ENCODE measurements around the gene NR2C2. TPM values are rescaled to one million over a fixed set of nuclear protein-coding genes. Genes with fewer than 3 reads are reported as not detected.

Gene NR2C2
- total and polyA plus RNA-seq, 2 donors (not counting 1 experiment from before 2014, with no cell fraction given): 22.8 to 96.9 TPM

GRCh38 chr3:15083252-15083651 is 135.9 kb downstream of the NR2C2 start:
- H3K9me3 ChIP-seq (ENCODE audit: control extremely low read depth in 1 of 3, control insufficient read depth in 2 of 3, insufficient read depth in 1 of 3, low read length in 2 of 3): no peaks in the 10 kb centered on the region
- Mint-ChIP-seq H3K27me3 (no peaks in the 10 kb centered on the region), H3K27ac (no peak overlapping the region), H3K4me3 (no peak overlapping the region), H3K4me1 (no peaks in the 10 kb centered on the region), H3K9me3 (ENCODE audit: insufficient read depth) (no peaks in the 10 kb centered on the region)
- peaks cover 6 to 74% of the 10 kb centered on the region in 2 experiments for H3K36me3 ChIP-seq (replicated peaks in 1 of 2; ENCODE audit: control extremely low read depth in 1 of 2, control insufficient read depth in 1 of 2, extremely low read depth in 1 of 2, insufficient read depth in 2 of 2, low read length in 1 of 2)
- no peak overlapping the region for H3K9ac ChIP-seq (ENCODE audit: low read length)
- H4K20me1 ChIP-seq (ENCODE audit: control insufficient read depth, insufficient read depth, low read length, poor library complexity, severe bottlenecking): no peaks in the 10 kb centered on the region
- intact Hi-C loops (cut with micrococcal nuclease): no loop called here
- peaks cover 4% of the 10 kb centered on the region for H3K79me2 ChIP-seq (ENCODE audit: control insufficient read depth, insufficient read depth, low read length)
- ATAC-seq (ENCODE audit: low read depth): no peak
- 100% methylated on average over 1 of the region's 1 CpG for WGBS (ENCODE audit: insufficient coverage)
- DNase-seq: no peak
- ChIA-PET POLR2A (no interaction called here), CTCF (no interaction called here)
- TF ChIP-seq CTCF (IDR thresholded peaks at IDR 0.05) (no peak), EZH2 (IDR thresholded peaks at IDR 0.05; ENCODE audit: borderline replicate concordance, insufficient read depth, low read depth, low read length, poor library complexity, severe bottlenecking) (no peak)
- H3K27me3 ChIP-seq (replicated peaks in 1 of 4; ENCODE audit: control extremely low read depth in 1 of 4, control insufficient read depth in 3 of 4, insufficient read depth in 4 of 4, low read length in 3 of 4): no peaks in the 10 kb centered on the region
- H2AFZ ChIP-seq (ENCODE audit: insufficient read depth, low read depth, low read length, poor library complexity, severe bottlenecking): no peak overlapping the region
- H3K27ac ChIP-seq (ENCODE audit: low read length in 2 of 2): no peak overlapping the region
- H3K4me3 ChIP-seq (ENCODE audit: control extremely low read depth in 1 of 5, extremely low read depth in 1 of 5, insufficient read depth in 1 of 5, low read depth in 2 of 5, low read length in 4 of 5): no peak overlapping the region
- H3K4me2 ChIP-seq (replicated peaks; ENCODE audit: low read depth, low read length, poor library complexity, severe bottlenecking): no peak overlapping the region
- no peaks in the 10 kb centered on the region for H3K4me1 ChIP-seq (ENCODE audit: control insufficient read depth in 2 of 2, insufficient read depth in 2 of 2, low read length in 2 of 2)

GRCh38 chr3:15086263-15086662 is 138.9 kb downstream of the NR2C2 start:
- TF ChIP-seq EZH2 (IDR thresholded peaks at IDR 0.05; ENCODE audit: borderline replicate concordance, insufficient read depth, low read depth, low read length, poor library complexity, severe bottlenecking) (no peak), CTCF (IDR thresholded peaks at IDR 0.05) (no peak)
- Histone ChIP-seq H3K9me3 (ENCODE audit: control extremely low read depth in 1 of 3, control insufficient read depth in 2 of 3, insufficient read depth in 1 of 3, low read length in 2 of 3) (no peaks in the 10 kb centered on the region), H3K4me3 (ENCODE audit: control extremely low read depth in 1 of 5, extremely low read depth in 1 of 5, insufficient read depth in 1 of 5, low read depth in 2 of 5, low read length in 4 of 5) (no peak overlapping the region), H2AFZ (ENCODE audit: insufficient read depth, low read depth, low read length, poor library complexity, severe bottlenecking) (no peak overlapping the region), H3K4me2 (replicated peaks; ENCODE audit: low read depth, low read length, poor library complexity, severe bottlenecking) (no peak overlapping the region), H3K27ac (ENCODE audit: low read length in 2 of 2) (no peak overlapping the region), H3K79me2 (ENCODE audit: control insufficient read depth, insufficient read depth, low read length) (peaks cover 6% of the 10 kb centered on the region), H3K9ac (ENCODE audit: low read length) (no peak overlapping the region), H4K20me1 (ENCODE audit: control insufficient read depth, insufficient read depth, low read length, poor library complexity, severe bottlenecking) (no peaks in the 10 kb centered on the region), H3K4me1 (ENCODE audit: control insufficient read depth in 2 of 2, insufficient read depth in 2 of 2, low read length in 2 of 2) (no peaks in the 10 kb centered on the region), H3K27me3 (replicated peaks in 1 of 4; ENCODE audit: control extremely low read depth in 1 of 4, control insufficient read depth in 3 of 4, insufficient read depth in 4 of 4, low read length in 3 of 4) (no peaks in the 10 kb centered on the region), H3K36me3 (replicated peaks in 1 of 2; ENCODE audit: control extremely low read depth in 1 of 2, control insufficient read depth in 1 of 2, extremely low read depth in 1 of 2, insufficient read depth in 2 of 2, low read length in 1 of 2) (peaks cover 0 to 71% of the 10 kb centered on the region in 2 experiments)
- Mint-ChIP-seq H3K4me3 (no peak overlapping the region), H3K27me3 (no peaks in the 10 kb centered on the region), H3K9me3 (ENCODE audit: insufficient read depth) (no peaks in the 10 kb centered on the region), H3K4me1 (no peaks in the 10 kb centered on the region), H3K27ac (no peak overlapping the region)
- CTCF ChIA-PET: interaction anchor here (0.7 kb wide), 1 partner anchor 1943 kb away, joined by 3 read pairs; no protein-coding TSS in a partner anchor
- ATAC-seq (ENCODE audit: low read depth) (no peak), DNase-seq (no peak)
- WGBS (ENCODE audit: insufficient coverage): 100% methylated on average over 1 of the region's 2 CpGs
- POLR2A ChIA-PET: no interaction called here
- intact Hi-C loops (cut with micrococcal nuclease): no loop called here

All from B cell (primary cell).